GM18520 (cell line): Measurements from ENCODE around the gene RYR1.
"Not testable (repeated sequence)": the region's sequence is repeated elsewhere in the genome, so short reads cannot be mapped to it uniquely, and the experiment has no call there.

Experiments
- ATAC-seq: cut with Tn5 transposase; IDR thresholded peaks from one replicate; pipeline ENCODE4 v1.9.1; 2021; ENCODE audit not compliant: unreplicated experiment

The RYR1 gene

GRCh38 chr19:38537071-38537936, 103.8 kb downstream of the RYR1 start:
- ATAC-seq, result no peak

- ATAC-seq, result no peak
Measured at GRCh38 chr19:38538386-38538785, 104.9 kb downstream of the RYR1 start.

DNA sequence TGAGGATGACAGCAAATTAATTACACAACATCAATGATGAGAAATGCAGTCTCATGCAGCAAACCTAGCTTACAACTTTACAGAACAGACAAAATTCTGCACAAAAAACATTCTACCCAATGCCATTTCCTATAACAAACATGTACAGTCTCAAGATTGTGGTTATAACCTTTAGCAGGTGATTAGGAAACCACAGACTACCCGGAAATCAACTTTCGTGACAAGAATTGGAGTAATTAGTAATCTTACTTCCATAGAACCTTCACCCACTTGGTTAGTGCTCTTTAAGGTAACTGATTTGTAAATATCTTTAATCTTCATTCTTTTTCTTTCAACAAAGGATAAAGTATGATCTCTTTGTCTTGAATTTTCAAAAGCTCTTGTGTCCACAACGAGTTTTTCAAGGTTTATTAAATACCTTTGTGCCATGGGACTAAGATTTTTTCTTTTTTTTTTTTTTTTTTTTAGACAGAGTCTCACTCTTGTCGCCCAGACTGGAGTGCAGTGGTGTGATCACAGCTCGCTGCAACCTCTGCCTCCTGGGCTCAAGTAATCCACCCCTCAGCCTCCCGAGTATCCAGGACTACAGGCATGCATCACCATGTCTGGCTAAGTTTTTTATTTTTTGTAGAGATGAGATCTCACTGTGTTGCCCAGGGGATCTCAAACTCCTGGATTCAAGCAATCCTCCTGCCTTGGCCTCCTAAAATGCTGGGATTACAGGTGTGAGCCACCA, 105.5 kb downstream of the RYR1 start:
- no peak for ATAC-seq

DNA sequence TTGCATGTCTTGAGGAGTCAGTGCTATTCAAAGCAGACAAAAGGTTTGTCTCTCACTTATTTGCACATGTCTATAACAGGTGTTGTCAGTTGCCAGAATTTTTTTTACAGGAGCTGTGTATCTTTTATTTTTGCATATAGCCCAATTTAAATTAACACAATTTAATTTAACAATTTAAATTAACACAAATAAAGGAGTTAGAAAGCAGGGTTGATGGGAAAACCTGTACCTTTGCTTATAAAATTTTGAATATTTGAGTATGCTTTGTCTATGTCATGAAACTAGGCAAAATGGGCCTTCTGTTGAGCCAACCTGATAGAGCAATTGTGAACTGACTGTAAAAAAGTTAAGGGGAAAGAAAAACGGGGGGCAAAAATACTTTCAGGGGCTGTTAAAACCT, 106.3 kb downstream of the RYR1 start:
- ATAC-seq, result no peak

DNA sequence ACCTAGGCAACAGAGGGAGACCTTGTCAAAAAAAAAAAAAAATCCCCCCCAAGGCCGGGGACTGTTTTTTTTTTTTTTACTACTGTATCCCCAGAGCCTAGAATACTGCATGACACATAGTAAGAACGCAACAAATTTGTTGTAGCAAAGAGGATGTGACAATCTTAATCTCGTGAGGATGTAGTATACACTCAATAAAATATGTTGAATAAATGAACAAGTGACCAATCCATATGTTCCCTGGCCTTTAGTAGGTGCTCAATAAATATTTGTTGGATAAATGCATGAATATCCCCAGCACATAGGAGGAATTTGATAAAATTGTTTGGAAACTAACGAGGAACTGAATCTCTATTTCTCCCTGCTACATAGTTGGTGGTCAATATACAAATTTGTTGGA, 108.5 kb downstream of the RYR1 start:
- ATAC-seq, result no peak

DNA sequence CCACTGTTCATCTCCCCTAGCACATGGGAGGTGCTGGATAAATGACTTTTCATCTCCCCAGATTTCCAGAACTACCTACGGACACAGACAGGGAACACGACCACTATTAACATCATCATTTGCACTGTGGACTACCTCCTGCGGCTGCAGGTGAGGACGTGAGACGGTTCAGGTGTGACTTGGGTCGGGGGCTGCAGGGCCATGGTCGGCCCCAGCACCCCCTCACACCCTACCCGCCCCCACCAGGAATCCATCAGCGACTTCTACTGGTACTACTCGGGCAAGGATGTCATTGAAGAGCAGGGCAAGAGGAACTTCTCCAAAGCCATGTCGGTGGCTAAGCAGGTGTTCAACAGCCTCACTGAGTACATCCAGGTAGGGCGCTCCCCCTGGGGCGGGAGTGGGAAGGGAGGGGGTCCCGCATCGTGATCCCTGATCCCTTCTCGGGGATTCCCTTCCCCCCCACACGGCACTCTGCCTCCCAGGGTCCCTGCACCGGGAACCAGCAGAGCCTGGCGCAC, 109.9 kb downstream of the RYR1 start:
- ATAC-seq, result no peak

- no peak for ATAC-seq
Measured at GRCh38 chr19:38543807-38544568, 110.5 kb downstream of the RYR1 start.

- no peak for ATAC-seq
Measured at GRCh38 chr19:38544569-38545315, 111.3 kb downstream of the RYR1 start.

- no peak for ATAC-seq
Measured at GRCh38 chr19:38545596-38545995, 112.1 kb downstream of the RYR1 start.

GRCh38 chr19:38547421-38547820, 113.9 kb downstream of the RYR1 start:
- ATAC-seq, result no peak

GRCh38 chr19:38549061-38549460, 115.6 kb downstream of the RYR1 start:
- ATAC-seq, result no peak

GRCh38 chr19:38549942-38550341, 116.5 kb downstream of the RYR1 start:
- ATAC-seq, result no peak

DNA sequence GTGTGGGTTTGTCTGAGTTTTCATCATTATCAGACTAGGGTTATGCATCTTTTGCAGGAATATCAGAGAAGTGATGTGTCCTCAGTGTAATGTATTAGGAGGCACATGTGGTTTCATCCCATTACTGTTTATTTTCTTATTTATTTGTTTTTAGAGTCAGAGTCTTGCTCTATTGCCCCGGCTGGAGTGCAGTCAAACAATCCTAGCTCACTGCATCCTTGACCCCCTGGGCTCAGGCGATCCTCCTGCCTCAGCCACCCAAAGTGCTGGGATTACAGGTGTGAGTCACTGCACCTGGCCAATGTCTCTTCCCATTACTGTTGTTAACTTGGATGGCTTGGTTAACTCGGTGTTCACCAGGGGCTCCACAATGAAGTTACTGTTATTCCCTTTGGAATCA, 116.9 kb downstream of the RYR1 start:
- no peak for ATAC-seq

- ATAC-seq, result peak; percentile 76
Measured at GRCh38 chr19:38551450-38551813, 117.9 kb downstream of the RYR1 start.

DNA sequence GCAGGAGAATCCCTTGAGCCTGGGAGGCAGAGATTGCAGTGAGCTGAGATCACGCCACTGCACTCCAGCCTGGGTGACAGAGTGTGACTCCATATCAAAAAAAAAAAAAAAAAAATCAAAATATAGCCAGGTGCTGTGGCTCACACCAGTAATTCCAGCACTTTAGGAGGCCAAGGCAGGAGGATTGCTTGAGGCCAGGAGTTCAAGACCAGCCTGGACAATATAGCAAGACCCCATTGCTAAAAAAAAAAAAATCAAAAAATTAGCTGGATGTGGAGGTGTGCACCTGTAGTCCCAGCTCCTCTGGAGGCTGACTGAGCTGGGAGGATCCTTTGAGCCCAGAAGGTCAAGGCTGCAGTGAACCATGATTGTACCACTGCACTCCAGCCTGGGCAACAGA, 119.7 kb downstream of the RYR1 start:
- not testable (repeated sequence) for ATAC-seq

- ATAC-seq, result no peak
Measured at GRCh38 chr19:38554676-38555141, 121.2 kb downstream of the RYR1 start.

GRCh38 chr19:38555200-38555599, 121.7 kb downstream of the RYR1 start:
- no peak for ATAC-seq

GRCh38 chr19:38556521-38557174, 123.2 kb downstream of the RYR1 start:
- no peak for ATAC-seq

GRCh38 chr19:38557205-38557799, 123.8 kb downstream of the RYR1 start:
- ATAC-seq, result peak; percentile 34

DNA sequence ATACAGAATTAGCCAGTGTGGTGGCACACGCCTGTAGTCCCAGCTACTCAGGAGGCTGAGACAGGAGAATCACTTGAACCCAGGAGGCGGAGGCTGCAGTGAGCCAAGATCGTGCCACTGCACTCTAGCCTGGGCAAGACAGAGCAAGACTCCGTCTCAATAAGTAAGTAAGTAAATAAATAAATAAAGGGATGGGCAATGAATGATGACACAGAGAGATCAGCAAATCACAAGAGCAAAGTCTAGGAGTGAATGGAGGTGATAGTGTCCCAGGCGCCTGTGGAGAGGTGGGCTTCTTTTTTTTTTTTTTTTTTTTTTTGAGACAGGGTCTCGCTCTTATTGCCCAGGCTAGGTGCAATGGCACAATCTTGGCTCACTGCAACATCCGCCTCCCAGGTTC, 125.4 kb downstream of the RYR1 start:
- ATAC-seq, result not testable (repeated sequence)
